H1 (cell line): Measurements from ENCODE around the gene CACNA1A. TPM values are rescaled to one million over a fixed set of nuclear protein-coding genes. Genes with fewer than 3 reads are reported as not detected.

Experiments
- CTCF ChIA-PET: fragments of 300-600 bp; sonication (Branson Sonifier 250); formaldehyde crosslinking; loops from one replicate; lab custom pipeline; 2021; ENCODE audit not compliant: partially characterized antibody; lab: Charles Lee
- POLR2A ChIA-PET: fragments of 300-600 bp; sonication (Branson Sonifier 250); formaldehyde crosslinking; loops from one replicate; lab custom pipeline; 2021; ENCODE audit warnings: inconsistent platforms; ENCODE audit not compliant: partially characterized antibody; lab: Charles Lee
- DNase-seq, 2 experiments: peaks; one replicate each; pipeline versions ENCODE4 v3.0.0 to v3.0.0-alpha.2; 2010 to 2022; ENCODE audit warnings: low spot score in 2 of 2, low read depth in 1 of 2, mixed read lengths in 1 of 2
- FAIRE-seq: peaks from 2 replicates; lab custom pipeline; 2011; peaks lifted over from hg19 to GRCh38; lab: Jason Lieb, UNC
- H2AFZ ChIP-seq: 2 replicates; pipeline ENCODE4 v1.8.1; 2012; ENCODE audit warnings: low read length, inconsistent platforms
- H2AK5ac ChIP-seq: 2 replicates; pipeline ENCODE4 v1.6.1; 2013; ENCODE audit warnings: low read depth, low read length
- H2BK120ac ChIP-seq: replicated peaks from 2 replicates; pipeline ENCODE3; 2013; ENCODE audit warnings: low read depth, low read length, inconsistent platforms
- H2BK12ac ChIP-seq: 2 replicates; pipeline ENCODE4 v1.6.1; 2013; ENCODE audit warnings: low read depth, low read length
- H2BK15ac ChIP-seq: 2 replicates; pipeline ENCODE4 v1.6.1; 2013; ENCODE audit warnings: low read length
- H2BK20ac ChIP-seq: 2 replicates; pipeline ENCODE4 v1.6.1; 2013; ENCODE audit warnings: low read length
- H2BK5ac ChIP-seq: 2 replicates; pipeline ENCODE4 v1.6.1; 2013; ENCODE audit warnings: low read depth, low read length
- H3K14ac ChIP-seq: 2 replicates; pipeline ENCODE4 v1.6.1; 2013; ENCODE audit warnings: inconsistent platforms; ENCODE audit not compliant: insufficient read length
- H3K18ac ChIP-seq: 2 replicates; pipeline ENCODE4 v1.6.1; 2013; ENCODE audit warnings: low read length; ENCODE audit errors: extremely low read depth
- H3K23ac ChIP-seq: 2 replicates; pipeline ENCODE4 v1.6.1; 2013; ENCODE audit warnings: inconsistent platforms; ENCODE audit not compliant: insufficient read length
- H3K23me2 ChIP-seq: 2 replicates; pipeline ENCODE4 v1.6.1; 2013; ENCODE audit warnings: low read depth, low read length
- H3K27ac ChIP-seq: 2 replicates; pipeline ENCODE4 v1.6.1; 2011; ENCODE audit warnings: low read depth, low read length, inconsistent platforms
- H3K27me3 ChIP-seq, 4 experiments: replicated peaks in 1 of 4; 1 replicate in 1 of 4; 2 replicates in 3 of 4; pipeline versions ENCODE4 v1.6.1 to v1.8.1; 2011 to 2013; ENCODE audit warnings: low read length in 3 of 4, mild to moderate bottlenecking in 3 of 4, inconsistent platforms in 2 of 4, mixed read lengths in 2 of 4, moderate library complexity in 1 of 4; ENCODE audit not compliant: control insufficient read depth in 3 of 4, insufficient read depth in 3 of 4; ENCODE audit errors: extremely low read depth in 1 of 4
- H3K36me3 ChIP-seq, 4 experiments: 2 replicates each; pipeline versions ENCODE4 v1.6.1 to v1.8.1; 2011 to 2013; ENCODE audit warnings: mild to moderate bottlenecking in 4 of 4, low read length in 3 of 4, moderate library complexity in 2 of 4, control low read depth in 1 of 4, inconsistent platforms in 1 of 4; ENCODE audit not compliant: insufficient read depth in 4 of 4, control insufficient read depth in 2 of 4
- H3K4ac ChIP-seq: replicated peaks from 2 replicates; pipeline ENCODE3; 2013; ENCODE audit warnings: low read length, low read depth, mixed read lengths, inconsistent platforms; ENCODE audit not compliant: insufficient read length
- H3K4me1 ChIP-seq, 4 experiments: replicated peaks in 1 of 4; 1 replicate in 1 of 4; 2 replicates in 3 of 4; pipeline versions ENCODE4 v1.6.1 to v1.8.1; 2011 to 2013; ENCODE audit warnings: low read length in 3 of 4, inconsistent platforms in 2 of 4, mixed read lengths in 1 of 4; ENCODE audit not compliant: insufficient read depth in 4 of 4, control insufficient read depth in 3 of 4
- H3K4me2 ChIP-seq, 2 experiments: 2 replicates each; pipeline versions ENCODE4 v1.6.1 to v1.8.1; 2011 to 2013; ENCODE audit warnings: low read depth in 2 of 2, low read length in 2 of 2, control low read depth in 1 of 2, inconsistent platforms in 1 of 2, mild to moderate bottlenecking in 1 of 2; ENCODE audit not compliant: insufficient read depth in 1 of 2
- H3K4me3 ChIP-seq, 4 experiments: fragments of 200-600, 300-600 bp in 1 of 4; sonication (generic), shearing (Covaris generic), sonication (Bioruptor Twin) in 1 of 4; 2 replicates each; pipeline versions ENCODE4 v1.5.1 to v1.8.1; 2011 to 2016; ENCODE audit warnings: low read length in 4 of 4, low read depth in 3 of 4, control low read depth in 2 of 4, inconsistent platforms in 2 of 4, mild to moderate bottlenecking in 2 of 4, mixed read lengths in 1 of 4, moderate library complexity in 1 of 4; ENCODE audit not compliant: insufficient read depth in 2 of 4; ENCODE audit errors: extremely low read depth in 1 of 4
- H3K56ac ChIP-seq: replicated peaks from 2 replicates; pipeline ENCODE3; 2013; ENCODE audit warnings: low read depth, mild to moderate bottlenecking, mixed read lengths, low read length, inconsistent platforms; ENCODE audit not compliant: insufficient read length
- H3K79me1 ChIP-seq: 2 replicates; pipeline ENCODE4 v1.6.1; 2013; ENCODE audit warnings: low read depth, low read length, control low read depth
- H3K79me2 ChIP-seq, 2 experiments: 2 replicates each; pipeline versions ENCODE4 v1.6.1 to v1.8.1; 2012 to 2013; ENCODE audit warnings: low read length in 2 of 2, mild to moderate bottlenecking in 2 of 2, inconsistent platforms in 1 of 2; ENCODE audit not compliant: insufficient read depth in 2 of 2, control insufficient read depth in 1 of 2
- H3K9ac ChIP-seq, 4 experiments: replicated peaks in 1 of 4; 1 replicate in 1 of 4; 2 replicates in 3 of 4; pipeline versions ENCODE4 v1.6.1 to v1.8.1; 2011 to 2013; ENCODE audit warnings: low read depth in 3 of 4, low read length in 3 of 4, control low read depth in 2 of 4, mild to moderate bottlenecking in 2 of 4, moderate library complexity in 2 of 4, inconsistent platforms in 1 of 4; ENCODE audit errors: extremely low read depth in 1 of 4
- H3K9me3 ChIP-seq, 2 experiments: 2 replicates each; pipeline versions ENCODE4 v1.6.1 to v1.8.1; 2012 to 2013; ENCODE audit warnings: mild to moderate bottlenecking in 2 of 2, moderate library complexity in 2 of 2, control low read depth in 1 of 2, inconsistent platforms in 1 of 2, low read depth in 1 of 2, low read length in 1 of 2, mixed read lengths in 1 of 2; ENCODE audit not compliant: insufficient read depth in 2 of 2
- H4K20me1 ChIP-seq, 2 experiments: replicated peaks in 1 of 2; 2 replicates each; pipeline versions ENCODE3 to v1.8.1; 2011 to 2013; ENCODE audit warnings: inconsistent platforms in 2 of 2, low read length in 2 of 2, mild to moderate bottlenecking in 1 of 2; ENCODE audit not compliant: insufficient read depth in 2 of 2, control insufficient read depth in 1 of 2
- H4K5ac ChIP-seq: 2 replicates; pipeline ENCODE4 v1.6.1; 2013; ENCODE audit warnings: low read length, low read depth, mixed read lengths, inconsistent platforms; ENCODE audit not compliant: insufficient read length
- H4K8ac ChIP-seq: 2 replicates; pipeline ENCODE4 v1.8.0; 2013; ENCODE audit warnings: mild to moderate bottlenecking, moderate library complexity, low read length, inconsistent platforms; ENCODE audit not compliant: insufficient read depth; ENCODE audit errors: extremely low read depth
- H4K91ac ChIP-seq: replicated peaks from 2 replicates; pipeline ENCODE3; 2013; ENCODE audit warnings: low read length, mixed read lengths, inconsistent platforms; ENCODE audit not compliant: insufficient read length
- KDM5A ChIP-seq: fragments of 200-600 bp; IDR thresholded peaks from 2 replicates; pipeline ENCODE4 v1.7.1; 2012; ENCODE audit warnings: mild to moderate bottlenecking, low read length, inconsistent platforms, mixed read lengths
- TEAD4 ChIP-seq: IDR thresholded peaks from 2 replicates; pipeline ENCODE4 v1.6.1; 2012; ENCODE audit warnings: low read depth, low read length, inconsistent platforms, mixed read lengths
- WGBS, 2 experiments: shearing (Covaris generic) in 1 of 2; methylation state at CpG; one replicate each; pipeline versions ENCODE4 v1.1.6 to v1.1.7; 2013 to 2015; ENCODE audit warnings: low lambda C conversion rate in 2 of 2, mixed read lengths in 2 of 2, inconsistent platforms in 1 of 2, low coverage in 1 of 2, missing lambda C conversion rate in 1 of 2; ENCODE audit not compliant: insufficient replicate concordance in 2 of 2, insufficient coverage in 1 of 2, insufficient read length in 1 of 2; ENCODE audit errors: extremely low coverage in 1 of 2, missing lambda C conversion rate in 1 of 2; 5-methylcytosine and 5-hydroxymethylcytosine counted together
- polyA plus RNA-seq, 7 experiments: library from polyadenylated mRNA; depleted of rRNA in 3 of 7; stranded (reverse) in 5 of 7; unstranded in 2 of 7; fragments of >200 nt in 5 of 7; fragments of 200-250 nt in 2 of 7; gene quantifications; 1 replicate in 5 of 7; 2 replicates in 1 of 7; 4 replicates in 1 of 7; pipeline versions ENCODE4 v1.2.1 to v1.2.3, GENCODE V29; 2011 to 2013; ENCODE audit warnings: missing spikeins in 2 of 7, mixed read lengths in 2 of 7
- total RNA-seq: library from RNA; stranded (reverse); fragmentation: NEBNext Ultra II Directional; extraction: Animal tissue kit (Norgen Biotek cat#: 25700); gene quantifications from 2 replicates; pipeline ENCODE4 v1.2.1, GENCODE V29; 2021
- TF ChIP-seq, protein P1 (sequence below): IDR thresholded peaks from 2 replicates; pipeline ENCODE4 v1.6.1; 2012; ENCODE audit warnings: inconsistent platforms
- TF ChIP-seq, protein P2 (sequence below): IDR thresholded peaks from 2 replicates; pipeline ENCODE4 v1.6.1; 2012; ENCODE audit warnings: inconsistent platforms

The CACNA1A gene
- total and polyA plus RNA-seq, 2 of the 8 experiments (the other 6 are each of a cell fraction or from before 2014, with no cell fraction given) = 10.7 to 25.3 TPM

- TF ChIP-seq TEAD4 = no peak
- TF ChIP-seq, protein P1, sequence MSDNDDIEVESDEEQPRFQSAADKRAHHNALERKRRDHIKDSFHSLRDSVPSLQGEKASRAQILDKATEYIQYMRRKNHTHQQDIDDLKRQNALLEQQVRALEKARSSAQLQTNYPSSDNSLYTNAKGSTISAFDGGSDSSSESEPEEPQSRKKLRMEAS = peak; percentile 31; the same call in 1 of the 2 replicates
- no peak for TF ChIP-seq KDM5A
- TF ChIP-seq, protein P2, sequence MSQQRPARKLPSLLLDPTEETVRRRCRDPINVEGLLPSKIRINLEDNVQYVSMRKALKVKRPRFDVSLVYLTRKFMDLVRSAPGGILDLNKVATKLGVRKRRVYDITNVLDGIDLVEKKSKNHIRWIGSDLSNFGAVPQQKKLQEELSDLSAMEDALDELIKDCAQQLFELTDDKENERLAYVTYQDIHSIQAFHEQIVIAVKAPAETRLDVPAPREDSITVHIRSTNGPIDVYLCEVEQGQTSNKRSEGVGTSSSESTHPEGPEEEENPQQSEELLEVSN = peak; percentile 17; the same call in 1 of the 2 replicates
- Histone ChIP-seq H3K27ac (no peak overlapping the region), H3K56ac (no peak overlapping the region), H2AK5ac (no peak overlapping the region), H4K8ac (no peak overlapping the region; the same call in none of the 2 replicates), H3K23ac (no peak overlapping the region), H2BK12ac (0 out of 2 replicates have a peak overlapping the region, but pooled peaks have one; percentile 39), H4K91ac (no peak overlapping the region), H3K14ac (no peak overlapping the region), H3K36me3 (no peaks in the 10 kb centered on the region; a peak in 1 of 8 replicates), H4K5ac (no peak overlapping the region), H3K18ac (peak overlapping the region; percentile 78; the same call in 1 of the 2 replicates), H3K9me3 (no peaks in the 10 kb centered on the region), H3K9ac (no peak overlapping the region), H3K4me3 (no peak overlapping the region), H3K27me3 (no peaks in the 10 kb centered on the region), H3K23me2 (0 out of 2 replicates have a peak, but pooled peaks cover 2% of the 10 kb centered on the region), H2BK20ac (peak overlapping the region; percentile 72; the same call in 1 of the 2 replicates), H2BK120ac (no peak overlapping the region), H2AFZ (no peak overlapping the region), H2BK5ac (0 out of 2 replicates have a peak overlapping the region, but pooled peaks have one; percentile 52), H3K4me1 (peaks cover 0 to 10% (median 5%) of the 10 kb centered on the region in 4 experiments; a peak in 4 of 7 replicates), H3K4ac (no peak overlapping the region), H4K20me1 (peaks cover 0 to 2% of the 10 kb centered on the region in 2 experiments), H2BK15ac (no peak overlapping the region; the same call in 1 of the 2 replicates), H3K79me1 (no peaks in the 10 kb centered on the region), H3K4me2 (no peak overlapping the region), H3K79me2 (no peaks in the 10 kb centered on the region)
- POLR2A ChIA-PET = interaction anchor here (0.7 kb wide), 1 partner anchor 56 kb away, joined by 3 read pairs; no protein-coding TSS in a partner anchor
- no peak for DNase-seq
- CTCF ChIA-PET = interaction anchor here (1.1 kb wide), 1 partner anchor 13 kb away, joined by 3 read pairs; no protein-coding TSS in a partner anchor
- 94% methylated on average over 40 of the region's 52 CpGs; no CpG with 5 or more reads in 1 of the 2 experiments for WGBS, 2 experiments
- no peak for FAIRE-seq
Observed at GRCh38 chr19:13208672-13209483, 297.4 kb downstream of the CACNA1A start.
